B cell (primary cell): ENCODE data around the gene GDF2.

Experiments used
- EZH2 ChIP-seq: IDR thresholded peaks from 2 replicates; pipeline ENCODE4 v1.6.1; 2012; ENCODE audit warnings: borderline replicate concordance, low read depth, mild to moderate bottlenecking, moderate library complexity, low read length; ENCODE audit not compliant: insufficient read depth, poor library complexity, severe bottlenecking
- TF ChIP-seq, protein P1 (sequence below): fragments of 200-600 bp; IDR thresholded peaks from one replicate; pipeline ENCODE4 v1.8.0; 2022; ENCODE audit warnings: antibody characterized with exemption, mild to moderate bottlenecking

DNA sequence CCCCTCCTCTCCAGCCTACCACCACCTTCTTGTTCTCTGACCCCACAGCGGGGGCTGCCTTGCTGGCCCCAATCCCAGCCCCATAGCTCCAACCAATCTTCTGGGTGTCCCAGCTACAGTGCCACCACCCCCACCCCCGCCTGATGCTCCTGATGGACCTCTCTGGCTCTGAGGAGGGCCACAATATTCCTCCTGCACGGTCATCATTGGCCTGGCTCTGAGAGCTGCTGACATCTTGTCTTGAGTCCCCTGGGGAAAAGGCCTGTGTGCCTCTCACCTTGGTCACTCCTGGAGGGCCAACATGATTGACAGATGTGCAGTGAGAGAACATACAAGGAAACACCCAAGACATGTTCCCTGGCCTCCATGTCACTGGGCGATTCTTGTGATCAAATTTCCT is 7.6 kb downstream of the GDF2 start:
- TF ChIP-seq, protein P1, sequence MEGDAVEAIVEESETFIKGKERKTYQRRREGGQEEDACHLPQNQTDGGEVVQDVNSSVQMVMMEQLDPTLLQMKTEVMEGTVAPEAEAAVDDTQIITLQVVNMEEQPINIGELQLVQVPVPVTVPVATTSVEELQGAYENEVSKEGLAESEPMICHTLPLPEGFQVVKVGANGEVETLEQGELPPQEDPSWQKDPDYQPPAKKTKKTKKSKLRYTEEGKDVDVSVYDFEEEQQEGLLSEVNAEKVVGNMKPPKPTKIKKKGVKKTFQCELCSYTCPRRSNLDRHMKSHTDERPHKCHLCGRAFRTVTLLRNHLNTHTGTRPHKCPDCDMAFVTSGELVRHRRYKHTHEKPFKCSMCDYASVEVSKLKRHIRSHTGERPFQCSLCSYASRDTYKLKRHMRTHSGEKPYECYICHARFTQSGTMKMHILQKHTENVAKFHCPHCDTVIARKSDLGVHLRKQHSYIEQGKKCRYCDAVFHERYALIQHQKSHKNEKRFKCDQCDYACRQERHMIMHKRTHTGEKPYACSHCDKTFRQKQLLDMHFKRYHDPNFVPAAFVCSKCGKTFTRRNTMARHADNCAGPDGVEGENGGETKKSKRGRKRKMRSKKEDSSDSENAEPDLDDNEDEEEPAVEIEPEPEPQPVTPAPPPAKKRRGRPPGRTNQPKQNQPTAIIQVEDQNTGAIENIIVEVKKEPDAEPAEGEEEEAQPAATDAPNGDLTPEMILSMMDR, result no peak
- TF ChIP-seq EZH2, result no peak
